H1 (cell line): Measurements from ENCODE around the gene ABHD16B. TPM values are rescaled to one million over a fixed set of nuclear protein-coding genes. Genes with fewer than 3 reads are reported as not detected.

ENCODE experiments used
- CTCF ChIA-PET: fragments of 300-600 bp; sonication (Branson Sonifier 250); formaldehyde crosslinking; loops from one replicate; lab custom pipeline; 2021; ENCODE audit not compliant: partially characterized antibody; lab: Charles Lee
- POLR2A ChIA-PET: fragments of 300-600 bp; sonication (Branson Sonifier 250); formaldehyde crosslinking; loops from one replicate; lab custom pipeline; 2021; ENCODE audit warnings: inconsistent platforms; ENCODE audit not compliant: partially characterized antibody; lab: Charles Lee
- DNase-seq, 2 experiments: peaks; one replicate each; pipeline versions ENCODE4 v3.0.0 to v3.0.0-alpha.2; 2010 to 2022; ENCODE audit warnings: low spot score in 2 of 2, low read depth in 1 of 2, mixed read lengths in 1 of 2
- FAIRE-seq: peaks from 2 replicates; lab custom pipeline; 2011; peaks lifted over from hg19 to GRCh38; lab: Jason Lieb, UNC
- H2AFZ ChIP-seq: 2 replicates; pipeline ENCODE4 v1.8.1; 2012; ENCODE audit warnings: low read length, inconsistent platforms
- H2AK5ac ChIP-seq: 2 replicates; pipeline ENCODE4 v1.6.1; 2013; ENCODE audit warnings: low read depth, low read length
- H2BK120ac ChIP-seq: replicated peaks from 2 replicates; pipeline ENCODE3; 2013; ENCODE audit warnings: low read depth, low read length, inconsistent platforms
- H2BK12ac ChIP-seq: 2 replicates; pipeline ENCODE4 v1.6.1; 2013; ENCODE audit warnings: low read depth, low read length
- H2BK15ac ChIP-seq: 2 replicates; pipeline ENCODE4 v1.6.1; 2013; ENCODE audit warnings: low read length
- H2BK20ac ChIP-seq: 2 replicates; pipeline ENCODE4 v1.6.1; 2013; ENCODE audit warnings: low read length
- H2BK5ac ChIP-seq: 2 replicates; pipeline ENCODE4 v1.6.1; 2013; ENCODE audit warnings: low read depth, low read length
- H3K14ac ChIP-seq: 2 replicates; pipeline ENCODE4 v1.6.1; 2013; ENCODE audit warnings: inconsistent platforms; ENCODE audit not compliant: insufficient read length
- H3K18ac ChIP-seq: 2 replicates; pipeline ENCODE4 v1.6.1; 2013; ENCODE audit warnings: low read length; ENCODE audit errors: extremely low read depth
- H3K23ac ChIP-seq: 2 replicates; pipeline ENCODE4 v1.6.1; 2013; ENCODE audit warnings: inconsistent platforms; ENCODE audit not compliant: insufficient read length
- H3K23me2 ChIP-seq: 2 replicates; pipeline ENCODE4 v1.6.1; 2013; ENCODE audit warnings: low read depth, low read length
- H3K27ac ChIP-seq: 2 replicates; pipeline ENCODE4 v1.6.1; 2011; ENCODE audit warnings: low read depth, low read length, inconsistent platforms
- H3K27me3 ChIP-seq, 4 experiments: replicated peaks in 1 of 4; 1 replicate in 1 of 4; 2 replicates in 3 of 4; pipeline versions ENCODE4 v1.6.1 to v1.8.1; 2011 to 2013; ENCODE audit warnings: low read length in 3 of 4, mild to moderate bottlenecking in 3 of 4, inconsistent platforms in 2 of 4, mixed read lengths in 2 of 4, moderate library complexity in 1 of 4; ENCODE audit not compliant: control insufficient read depth in 3 of 4, insufficient read depth in 3 of 4; ENCODE audit errors: extremely low read depth in 1 of 4
- H3K36me3 ChIP-seq, 4 experiments: 2 replicates each; pipeline versions ENCODE4 v1.6.1 to v1.8.1; 2011 to 2013; ENCODE audit warnings: mild to moderate bottlenecking in 4 of 4, low read length in 3 of 4, moderate library complexity in 2 of 4, control low read depth in 1 of 4, inconsistent platforms in 1 of 4; ENCODE audit not compliant: insufficient read depth in 4 of 4, control insufficient read depth in 2 of 4
- H3K4ac ChIP-seq: replicated peaks from 2 replicates; pipeline ENCODE3; 2013; ENCODE audit warnings: low read length, low read depth, mixed read lengths, inconsistent platforms; ENCODE audit not compliant: insufficient read length
- H3K4me1 ChIP-seq, 4 experiments: replicated peaks in 1 of 4; 1 replicate in 1 of 4; 2 replicates in 3 of 4; pipeline versions ENCODE4 v1.6.1 to v1.8.1; 2011 to 2013; ENCODE audit warnings: low read length in 3 of 4, inconsistent platforms in 2 of 4, mixed read lengths in 1 of 4; ENCODE audit not compliant: insufficient read depth in 4 of 4, control insufficient read depth in 3 of 4
- H3K4me2 ChIP-seq, 2 experiments: 2 replicates each; pipeline versions ENCODE4 v1.6.1 to v1.8.1; 2011 to 2013; ENCODE audit warnings: low read depth in 2 of 2, low read length in 2 of 2, control low read depth in 1 of 2, inconsistent platforms in 1 of 2, mild to moderate bottlenecking in 1 of 2; ENCODE audit not compliant: insufficient read depth in 1 of 2
- H3K4me3 ChIP-seq, 4 experiments: fragments of 200-600, 300-600 bp in 1 of 4; sonication (generic), shearing (Covaris generic), sonication (Bioruptor Twin) in 1 of 4; 2 replicates each; pipeline versions ENCODE4 v1.5.1 to v1.8.1; 2011 to 2016; ENCODE audit warnings: low read length in 4 of 4, low read depth in 3 of 4, control low read depth in 2 of 4, inconsistent platforms in 2 of 4, mild to moderate bottlenecking in 2 of 4, mixed read lengths in 1 of 4, moderate library complexity in 1 of 4; ENCODE audit not compliant: insufficient read depth in 2 of 4; ENCODE audit errors: extremely low read depth in 1 of 4
- H3K56ac ChIP-seq: replicated peaks from 2 replicates; pipeline ENCODE3; 2013; ENCODE audit warnings: low read depth, mild to moderate bottlenecking, mixed read lengths, low read length, inconsistent platforms; ENCODE audit not compliant: insufficient read length
- H3K79me1 ChIP-seq: 2 replicates; pipeline ENCODE4 v1.6.1; 2013; ENCODE audit warnings: low read depth, low read length, control low read depth
- H3K79me2 ChIP-seq, 2 experiments: 2 replicates each; pipeline versions ENCODE4 v1.6.1 to v1.8.1; 2012 to 2013; ENCODE audit warnings: low read length in 2 of 2, mild to moderate bottlenecking in 2 of 2, inconsistent platforms in 1 of 2; ENCODE audit not compliant: insufficient read depth in 2 of 2, control insufficient read depth in 1 of 2
- H3K9ac ChIP-seq, 4 experiments: replicated peaks in 1 of 4; 1 replicate in 1 of 4; 2 replicates in 3 of 4; pipeline versions ENCODE4 v1.6.1 to v1.8.1; 2011 to 2013; ENCODE audit warnings: low read depth in 3 of 4, low read length in 3 of 4, control low read depth in 2 of 4, mild to moderate bottlenecking in 2 of 4, moderate library complexity in 2 of 4, inconsistent platforms in 1 of 4; ENCODE audit errors: extremely low read depth in 1 of 4
- H3K9me3 ChIP-seq, 2 experiments: 2 replicates each; pipeline versions ENCODE4 v1.6.1 to v1.8.1; 2012 to 2013; ENCODE audit warnings: mild to moderate bottlenecking in 2 of 2, moderate library complexity in 2 of 2, control low read depth in 1 of 2, inconsistent platforms in 1 of 2, low read depth in 1 of 2, low read length in 1 of 2, mixed read lengths in 1 of 2; ENCODE audit not compliant: insufficient read depth in 2 of 2
- H4K20me1 ChIP-seq, 2 experiments: replicated peaks in 1 of 2; 2 replicates each; pipeline versions ENCODE3 to v1.8.1; 2011 to 2013; ENCODE audit warnings: inconsistent platforms in 2 of 2, low read length in 2 of 2, mild to moderate bottlenecking in 1 of 2; ENCODE audit not compliant: insufficient read depth in 2 of 2, control insufficient read depth in 1 of 2
- H4K5ac ChIP-seq: 2 replicates; pipeline ENCODE4 v1.6.1; 2013; ENCODE audit warnings: low read length, low read depth, mixed read lengths, inconsistent platforms; ENCODE audit not compliant: insufficient read length
- H4K8ac ChIP-seq: 2 replicates; pipeline ENCODE4 v1.8.0; 2013; ENCODE audit warnings: mild to moderate bottlenecking, moderate library complexity, low read length, inconsistent platforms; ENCODE audit not compliant: insufficient read depth; ENCODE audit errors: extremely low read depth
- H4K91ac ChIP-seq: replicated peaks from 2 replicates; pipeline ENCODE3; 2013; ENCODE audit warnings: low read length, mixed read lengths, inconsistent platforms; ENCODE audit not compliant: insufficient read length
- CHD2 ChIP-seq: IDR thresholded peaks from 2 replicates; pipeline ENCODE4 v1.6.1; 2012; ENCODE audit warnings: low read length, improper control_type of control experiment
- JUN ChIP-seq: IDR thresholded peaks from 2 replicates; pipeline ENCODE4 v1.6.1; 2011; ENCODE audit warnings: low read depth, mild to moderate bottlenecking, improper control_type of control experiment, low read length
- PHF8 ChIP-seq: fragments of 200-600 bp; sonication (generic); conservative IDR thresholded peaks from 2 replicates; pipeline ENCODE4 v1.7.1; 2012; ENCODE audit warnings: low read depth, mild to moderate bottlenecking, inconsistent platforms, low read length, moderate library complexity
- TAF1 ChIP-seq: IDR thresholded peaks from 2 replicates; pipeline ENCODE4 v1.6.1; 2011; ENCODE audit warnings: mild to moderate bottlenecking, low read depth, low read length
- ZNF274 ChIP-seq: IDR thresholded peaks from 2 replicates; pipeline ENCODE4 v1.7.0; 2012; ENCODE audit warnings: low read length, borderline replicate concordance; ENCODE audit errors: extremely low read depth
- whole genome bisulfite sequencing, 2 experiments: shearing (Covaris generic) in 1 of 2; methylation state at CpG; one replicate each; pipeline versions ENCODE4 v1.1.6 to v1.1.7; 2013 to 2015; ENCODE audit warnings: low lambda C conversion rate in 2 of 2, mixed read lengths in 2 of 2, inconsistent platforms in 1 of 2, low coverage in 1 of 2, missing lambda C conversion rate in 1 of 2; ENCODE audit not compliant: insufficient replicate concordance in 2 of 2, insufficient coverage in 1 of 2, insufficient read length in 1 of 2; ENCODE audit errors: extremely low coverage in 1 of 2, missing lambda C conversion rate in 1 of 2; 5-methylcytosine and 5-hydroxymethylcytosine counted together
- polyA plus RNA-seq, 7 experiments: library from polyadenylated mRNA; depleted of rRNA in 3 of 7; stranded (reverse) in 5 of 7; unstranded in 2 of 7; fragments of >200 nt in 5 of 7; fragments of 200-250 nt in 2 of 7; gene quantifications; 1 replicate in 5 of 7; 2 replicates in 1 of 7; 4 replicates in 1 of 7; pipeline versions ENCODE4 v1.2.1 to v1.2.3, GENCODE V29; 2011 to 2013; ENCODE audit warnings: missing spikeins in 2 of 7, mixed read lengths in 2 of 7
- total RNA-seq: library from RNA; stranded (reverse); fragmentation: NEBNext Ultra II Directional; extraction: Animal tissue kit (Norgen Biotek cat#: 25700); gene quantifications from 2 replicates; pipeline ENCODE4 v1.2.1, GENCODE V29; 2021

ABHD16B gene
- total and polyA plus RNA-seq, 2 of the 8 experiments (the other 6 are each of a cell fraction or from before 2014, with no cell fraction given) = not detected

GRCh38 chr20:63886921-63887320 is 25.6 kb downstream of the ABHD16B start:
- H3K18ac ChIP-seq = no peak overlapping the region
- no peak overlapping the region for H2BK5ac ChIP-seq
- no peak overlapping the region for H2BK12ac ChIP-seq
- H3K27me3 ChIP-seq = no peaks in the 10 kb centered on the region
- H3K56ac ChIP-seq = no peak overlapping the region
- H3K4me1 ChIP-seq = no peaks in the 10 kb centered on the region
- H2BK120ac ChIP-seq = no peak overlapping the region
- H3K23me2 ChIP-seq = no peaks in the 10 kb centered on the region
- ChIA-PET POLR2A (interaction anchor here (0.6 to 2.0 kb wide), 3 partner anchors 12 to 178 kb away, joined by 3 to 7 read pairs (median 4); no protein-coding TSS in a partner anchor), CTCF (interaction anchor here (0.7 to 0.9 kb wide), 3 partner anchors 30 to 86 kb away, joined by 3 read pairs; no protein-coding TSS in a partner anchor)
- H4K91ac ChIP-seq = no peak overlapping the region
- DNase-seq (no peak), FAIRE-seq (no peak)
- no peak overlapping the region for H3K4me3 ChIP-seq
- H3K9ac ChIP-seq = no peak overlapping the region
- no peak overlapping the region for H3K27ac ChIP-seq
- H4K5ac ChIP-seq = no peak overlapping the region
- H3K79me1 ChIP-seq = peaks cover 21% of the 10 kb centered on the region
- H3K14ac ChIP-seq = no peak overlapping the region
- H2BK20ac ChIP-seq = no peak overlapping the region
- 97% methylated on average over 11 of the region's 11 CpGs; no CpG with 5 or more reads in 1 of the 2 experiments for WGBS, 2 experiments
- no peak overlapping the region for H3K4me2 ChIP-seq
- no peak overlapping the region for H2AK5ac ChIP-seq
- H2AFZ ChIP-seq = no peak overlapping the region
- TF ChIP-seq TAF1 (no peak), JUN (no peak), ZNF274 (no peak), PHF8 (no peak), CHD2 (no peak)
- H3K9me3 ChIP-seq = no peaks in the 10 kb centered on the region
- H3K23ac ChIP-seq = no peak overlapping the region
- H4K20me1 ChIP-seq = peaks cover 14 to 26% of the 10 kb centered on the region in 2 experiments
- peaks cover 12 to 45% (median 22%) of the 10 kb centered on the region in 4 experiments for H3K36me3 ChIP-seq
- H3K4ac ChIP-seq = no peak overlapping the region
- peaks cover 0 to 2% of the 10 kb centered on the region in 2 experiments; a peak in 1 of 4 replicates for H3K79me2 ChIP-seq
- H4K8ac ChIP-seq = no peak overlapping the region
- H2BK15ac ChIP-seq = no peak overlapping the region
